B cell (primary cell): ENCODE measurements around the gene PHKA2. TPM values are rescaled to one million over a fixed set of nuclear protein-coding genes. Genes with fewer than 3 reads are reported as not detected.

Source experiments
- ATAC-seq: fragments of 200-7000 bp; cut with Tn5 transposase; one replicate; pipeline ENCODE4 v1.10.0; 2021; ENCODE audit warnings: low read depth, mild to moderate bottlenecking, moderate number of reproducible peaks, moderate library complexity
- CTCF ChIA-PET: fragments of 350-600 bp; sonication (Branson Sonifier 250); formaldehyde crosslinking; loops from one replicate; lab custom pipeline; 2021; ENCODE audit warnings: antibody characterized with exemption, inconsistent platforms; lab: Charles Lee
- POLR2A ChIA-PET: fragments of 350-600 bp; sonication (Branson Sonifier 250); formaldehyde crosslinking; loops from one replicate; lab custom pipeline; 2021; ENCODE audit warnings: antibody characterized with exemption; lab: Charles Lee
- DNase-seq: peaks from one replicate; pipeline ENCODE4 v3.0.0; 2013
- H2AFZ ChIP-seq: 2 replicates; pipeline ENCODE4 v1.6.1; 2012; ENCODE audit warnings: mild to moderate bottlenecking, low read depth, low read length; ENCODE audit not compliant: insufficient read depth, poor library complexity, severe bottlenecking
- H3K27ac ChIP-seq, 2 donors: 1 replicate in 1 of 2; 2 replicates in 1 of 2; pipeline ENCODE4 v1.5.1; 2012 to 2013; ENCODE audit warnings: low read length in 2 of 2, mild to moderate bottlenecking in 2 of 2, moderate library complexity in 1 of 2
- H3K27me3 ChIP-seq, 4 experiments: fragments of 200-600 bp in 1 of 4; sonication (generic) in 1 of 4; replicated peaks in 1 of 4; 1 replicate in 2 of 4; 2 replicates in 2 of 4; pipeline versions ENCODE4 v1.6.1 to v1.7.0; 2013 to 2016; ENCODE audit warnings: low read length in 3 of 4, mild to moderate bottlenecking in 2 of 4, mixed read lengths in 1 of 4, moderate library complexity in 1 of 4; ENCODE audit not compliant: insufficient read depth in 4 of 4, control insufficient read depth in 3 of 4; ENCODE audit errors: control extremely low read depth in 1 of 4
- H3K36me3 ChIP-seq, 2 experiments: replicated peaks in 1 of 2; 1 replicate in 1 of 2; 2 replicates in 1 of 2; pipeline versions ENCODE4 v1.6.1 to v1.7.1; 2013; ENCODE audit warnings: low read length in 1 of 2; ENCODE audit not compliant: insufficient read depth in 2 of 2, control insufficient read depth in 1 of 2; ENCODE audit errors: control extremely low read depth in 1 of 2, extremely low read depth in 1 of 2
- H3K4me1 ChIP-seq, 2 donors: fragments of 200-600 bp in 1 of 2; sonication (generic) in 1 of 2; 1 replicate in 1 of 2; 2 replicates in 1 of 2; pipeline versions ENCODE4 v1.5.1 to v1.6.1; 2013 to 2017; ENCODE audit warnings: low read length in 2 of 2; ENCODE audit not compliant: control insufficient read depth in 2 of 2, insufficient read depth in 2 of 2
- H3K4me2 ChIP-seq: replicated peaks from 2 replicates; pipeline ENCODE3; 2012; ENCODE audit warnings: mild to moderate bottlenecking, low read depth, low read length; ENCODE audit not compliant: poor library complexity, severe bottlenecking
- H3K4me3 ChIP-seq, 5 experiments: fragments of 200-600 bp in 1 of 5; sonication (generic) in 1 of 5; 1 replicate in 3 of 5; 2 replicates in 2 of 5; pipeline versions ENCODE4 v1.5.1 to v1.7.0; 2011 to 2016; ENCODE audit warnings: low read length in 4 of 5, mild to moderate bottlenecking in 4 of 5, low read depth in 2 of 5, control low read depth in 1 of 5, moderate library complexity in 1 of 5; ENCODE audit not compliant: insufficient read depth in 1 of 5; ENCODE audit errors: control extremely low read depth in 1 of 5, extremely low read depth in 1 of 5
- H3K79me2 ChIP-seq: fragments of 200-600 bp; sonication (generic); one replicate; pipeline ENCODE4 v1.6.0; 2016; ENCODE audit warnings: low read length; ENCODE audit not compliant: control insufficient read depth, insufficient read depth
- H3K9ac ChIP-seq: fragments of 200-600 bp; sonication (generic); 2 replicates; pipeline ENCODE4 v1.6.1; 2017; ENCODE audit warnings: mild to moderate bottlenecking, low read length, moderate library complexity
- H3K9me3 ChIP-seq, 3 donors: one replicate each; pipeline versions ENCODE4 v1.6.1 to v1.7.1; 2013; ENCODE audit warnings: low read length in 2 of 3; ENCODE audit not compliant: control insufficient read depth in 2 of 3, insufficient read depth in 1 of 3; ENCODE audit errors: control extremely low read depth in 1 of 3
- H4K20me1 ChIP-seq: 2 replicates; pipeline ENCODE4 v1.6.0; 2012; ENCODE audit warnings: mild to moderate bottlenecking, low read length; ENCODE audit not compliant: insufficient read depth, control insufficient read depth, poor library complexity, severe bottlenecking
- H3K27ac Mint-ChIP-seq: one replicate; pipeline ENCODE4 v1.8.0; 2021; ENCODE audit warnings: mixed read lengths
- H3K27me3 Mint-ChIP-seq: one replicate; pipeline ENCODE4 v1.8.0; 2021; ENCODE audit warnings: mixed read lengths
- H3K4me1 Mint-ChIP-seq: one replicate; pipeline ENCODE4 v1.8.0; 2021; ENCODE audit warnings: mixed read lengths
- H3K4me3 Mint-ChIP-seq: one replicate; pipeline ENCODE4 v1.8.0; 2021; ENCODE audit warnings: mixed read lengths
- H3K9me3 Mint-ChIP-seq: one replicate; pipeline ENCODE4 v1.8.0; 2022; ENCODE audit warnings: mixed read lengths; ENCODE audit not compliant: insufficient read depth
- EZH2 ChIP-seq: IDR thresholded peaks from 2 replicates; pipeline ENCODE4 v1.6.1; 2012; ENCODE audit warnings: borderline replicate concordance, low read depth, mild to moderate bottlenecking, moderate library complexity, low read length; ENCODE audit not compliant: insufficient read depth, poor library complexity, severe bottlenecking
- WGBS: methylation state at CpG from one replicate; pipeline ENCODE4 v1.1.5; 2013; ENCODE audit warnings: missing lambda C conversion rate; ENCODE audit not compliant: insufficient coverage; 5-methylcytosine and 5-hydroxymethylcytosine counted together
- intact Hi-C: fragments of 100-400 bp; cut with micrococcal nuclease; formaldehyde crosslinking; loops from one replicate; pipeline ENCODE4 v1.10.0; 2022
- polyA plus RNA-seq: library from polyadenylated mRNA; depleted of rRNA; stranded (reverse); fragments of >200 nt; gene quantifications from 2 replicates; pipeline ENCODE4 v1.2.3, GENCODE V29; 2012
- total RNA-seq, 2 donors: library from RNA; stranded (reverse); fragments of 120-200 nt in 1 of 2; gene quantifications; 1 replicate in 1 of 2; 2 replicates in 1 of 2; pipeline versions ENCODE4 v1.2.3 to v1.2.4, GENCODE V29; 2013 to 2022
- TF ChIP-seq, protein P1 (sequence below): fragments of 200-600 bp; IDR thresholded peaks from one replicate; pipeline ENCODE4 v1.8.0; 2022; ENCODE audit warnings: antibody characterized with exemption, mild to moderate bottlenecking

Gene PHKA2
- total and polyA plus RNA-seq, 2 donors (not counting 1 experiment from before 2014, with no cell fraction given): 54.6 to 60.6 TPM

GRCh38 chrX:18966624-18967023, 17.3 kb downstream of the PHKA2 start:
- H3K79me2 ChIP-seq: peaks cover 16% of the 10 kb centered on the region
- H3K9ac ChIP-seq: no peak overlapping the region
- Mint-ChIP-seq H3K9me3 (no peaks in the 10 kb centered on the region), H3K4me1 (peaks cover 5% of the 10 kb centered on the region), H3K4me3 (no peak overlapping the region), H3K27me3 (no peaks in the 10 kb centered on the region), H3K27ac (no peak overlapping the region)
- ATAC-seq (no peak), DNase-seq (no peak)
- WGBS: 96% methylated on average over 4 of the region's 5 CpGs
- H3K4me3 ChIP-seq: no peak overlapping the region
- intact Hi-C loops: no loop called here
- POLR2A ChIA-PET: no interaction called here
- no peaks in the 10 kb centered on the region for H3K4me1 ChIP-seq
- TF ChIP-seq, protein P1, sequence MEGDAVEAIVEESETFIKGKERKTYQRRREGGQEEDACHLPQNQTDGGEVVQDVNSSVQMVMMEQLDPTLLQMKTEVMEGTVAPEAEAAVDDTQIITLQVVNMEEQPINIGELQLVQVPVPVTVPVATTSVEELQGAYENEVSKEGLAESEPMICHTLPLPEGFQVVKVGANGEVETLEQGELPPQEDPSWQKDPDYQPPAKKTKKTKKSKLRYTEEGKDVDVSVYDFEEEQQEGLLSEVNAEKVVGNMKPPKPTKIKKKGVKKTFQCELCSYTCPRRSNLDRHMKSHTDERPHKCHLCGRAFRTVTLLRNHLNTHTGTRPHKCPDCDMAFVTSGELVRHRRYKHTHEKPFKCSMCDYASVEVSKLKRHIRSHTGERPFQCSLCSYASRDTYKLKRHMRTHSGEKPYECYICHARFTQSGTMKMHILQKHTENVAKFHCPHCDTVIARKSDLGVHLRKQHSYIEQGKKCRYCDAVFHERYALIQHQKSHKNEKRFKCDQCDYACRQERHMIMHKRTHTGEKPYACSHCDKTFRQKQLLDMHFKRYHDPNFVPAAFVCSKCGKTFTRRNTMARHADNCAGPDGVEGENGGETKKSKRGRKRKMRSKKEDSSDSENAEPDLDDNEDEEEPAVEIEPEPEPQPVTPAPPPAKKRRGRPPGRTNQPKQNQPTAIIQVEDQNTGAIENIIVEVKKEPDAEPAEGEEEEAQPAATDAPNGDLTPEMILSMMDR: no peak
- no peak for TF ChIP-seq EZH2
- H3K36me3 ChIP-seq: no peaks in the 10 kb centered on the region
- H2AFZ ChIP-seq: no peak overlapping the region
- no peaks in the 10 kb centered on the region for H3K9me3 ChIP-seq
- no peak overlapping the region for H3K4me2 ChIP-seq
- no peaks in the 10 kb centered on the region for H4K20me1 ChIP-seq
- H3K27me3 ChIP-seq: no peaks in the 10 kb centered on the region
- H3K27ac ChIP-seq: no peak overlapping the region
- CTCF ChIA-PET: no interaction called here

DNA sequence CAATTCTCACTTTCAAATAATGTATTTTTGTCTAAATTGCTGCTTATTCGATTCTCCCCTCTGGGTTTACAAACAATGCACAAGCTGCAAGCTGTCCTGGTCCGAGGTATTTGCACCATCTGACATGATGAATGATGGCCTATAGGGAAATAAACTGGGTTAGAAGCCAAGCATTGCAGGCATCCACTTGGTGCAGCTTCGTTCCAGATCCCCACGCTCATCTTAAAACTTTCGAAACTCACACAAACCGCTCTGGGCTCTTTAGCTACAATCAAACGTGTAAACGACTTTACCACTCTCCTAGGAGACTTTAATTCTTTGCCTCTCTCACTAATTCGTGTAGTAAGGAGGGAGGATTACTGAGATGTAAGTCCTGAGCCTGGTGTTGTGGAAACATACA, 19.0 kb downstream of the PHKA2 start:
- H3K9ac ChIP-seq: no peak overlapping the region
- H3K4me2 ChIP-seq: no peak overlapping the region
- no CpG with 5 or more reads among the region's 9 CpGs for WGBS
- no peaks in the 10 kb centered on the region for H3K9me3 Mint-ChIP-seq
- ChIA-PET CTCF (no interaction called here), POLR2A (no interaction called here)
- H3K4me3 ChIP-seq: no peak overlapping the region
- intact Hi-C loops: no loop called here
- no peak overlapping the region for H2AFZ ChIP-seq
- no peak overlapping the region for H3K4me3 Mint-ChIP-seq
- no peak overlapping the region for H3K27ac Mint-ChIP-seq
- H3K79me2 ChIP-seq: peaks cover 16% of the 10 kb centered on the region
- no peaks in the 10 kb centered on the region for H3K4me1 ChIP-seq
- ATAC-seq: no peak
- TF ChIP-seq EZH2: no peak
- TF ChIP-seq, protein P1: no peak
- no peaks in the 10 kb centered on the region for H3K27me3 Mint-ChIP-seq
- no peaks in the 10 kb centered on the region for H3K27me3 ChIP-seq
- H3K36me3 ChIP-seq: no peaks in the 10 kb centered on the region
- no peaks in the 10 kb centered on the region for H4K20me1 ChIP-seq
- no peak for DNase-seq
- peaks cover 8% of the 10 kb centered on the region for H3K4me1 Mint-ChIP-seq
- H3K9me3 ChIP-seq: no peaks in the 10 kb centered on the region
- no peak overlapping the region for H3K27ac ChIP-seq
